WI38 (cell line): ENCODE measurements around the gene IER3IP1.
"Not testable (repeated sequence)": the region's sequence is repeated elsewhere in the genome, so short reads cannot be mapped to it uniquely, and the experiment has no call there.

Experiments used
- H3K4me3 ChIP-seq: 2 replicates; pipeline ENCODE4 v1.5.1; 2011; ENCODE audit warnings: low read depth, mild to moderate bottlenecking, control low read depth, low read length
- TF ChIP-seq, protein P1 (sequence below): IDR thresholded peaks from 2 replicates; pipeline ENCODE4 v1.5.1; 2012; ENCODE audit warnings: low read depth, mild to moderate bottlenecking, control low read depth, low read length

Gene IER3IP1

DNA sequence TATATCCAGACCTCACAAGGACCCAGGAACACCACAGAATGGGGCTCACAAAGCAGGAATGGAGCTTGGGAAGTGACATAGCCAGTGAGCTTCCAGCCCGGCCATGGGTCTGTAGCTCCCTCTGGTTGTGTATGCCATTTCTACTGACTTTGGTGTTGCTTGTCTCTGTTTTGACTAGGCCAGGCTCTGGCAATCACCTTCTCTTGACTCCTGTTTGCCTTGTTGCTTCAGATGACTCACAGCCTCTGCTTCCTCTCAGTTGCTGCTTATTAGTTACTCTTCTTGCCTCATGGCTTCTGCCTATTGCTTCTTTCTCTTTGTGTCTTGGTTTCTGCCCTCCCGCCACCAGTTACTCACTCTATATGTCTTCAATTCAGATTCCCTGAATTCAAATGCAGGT is 15.8 kb upstream of the IER3IP1 start:
- TF ChIP-seq, protein P1, sequence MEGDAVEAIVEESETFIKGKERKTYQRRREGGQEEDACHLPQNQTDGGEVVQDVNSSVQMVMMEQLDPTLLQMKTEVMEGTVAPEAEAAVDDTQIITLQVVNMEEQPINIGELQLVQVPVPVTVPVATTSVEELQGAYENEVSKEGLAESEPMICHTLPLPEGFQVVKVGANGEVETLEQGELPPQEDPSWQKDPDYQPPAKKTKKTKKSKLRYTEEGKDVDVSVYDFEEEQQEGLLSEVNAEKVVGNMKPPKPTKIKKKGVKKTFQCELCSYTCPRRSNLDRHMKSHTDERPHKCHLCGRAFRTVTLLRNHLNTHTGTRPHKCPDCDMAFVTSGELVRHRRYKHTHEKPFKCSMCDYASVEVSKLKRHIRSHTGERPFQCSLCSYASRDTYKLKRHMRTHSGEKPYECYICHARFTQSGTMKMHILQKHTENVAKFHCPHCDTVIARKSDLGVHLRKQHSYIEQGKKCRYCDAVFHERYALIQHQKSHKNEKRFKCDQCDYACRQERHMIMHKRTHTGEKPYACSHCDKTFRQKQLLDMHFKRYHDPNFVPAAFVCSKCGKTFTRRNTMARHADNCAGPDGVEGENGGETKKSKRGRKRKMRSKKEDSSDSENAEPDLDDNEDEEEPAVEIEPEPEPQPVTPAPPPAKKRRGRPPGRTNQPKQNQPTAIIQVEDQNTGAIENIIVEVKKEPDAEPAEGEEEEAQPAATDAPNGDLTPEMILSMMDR: no peak
- H3K4me3 ChIP-seq: no peak overlapping the region

DNA sequence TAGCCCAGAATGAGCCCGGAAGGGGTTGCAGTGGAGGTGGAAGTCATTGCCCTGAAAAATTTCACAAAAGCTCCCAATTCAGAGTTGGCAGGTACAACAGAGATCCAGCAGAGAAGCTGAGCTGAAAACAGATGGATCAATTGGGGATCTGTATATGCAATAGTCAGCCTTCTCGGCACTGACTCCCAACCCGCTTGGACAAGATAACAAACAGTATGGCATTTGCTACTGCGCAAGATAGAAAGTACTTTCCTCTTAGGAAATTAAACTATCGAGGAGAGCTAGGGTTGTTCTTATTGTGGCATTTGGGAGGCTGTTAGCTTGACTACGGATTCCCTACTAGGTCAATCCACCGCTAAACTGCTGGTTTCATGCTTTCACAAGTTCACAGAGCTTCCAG is 11.6 kb upstream of the IER3IP1 start:
- TF ChIP-seq, protein P1: no peak
- H3K4me3 ChIP-seq: no peak overlapping the region

DNA sequence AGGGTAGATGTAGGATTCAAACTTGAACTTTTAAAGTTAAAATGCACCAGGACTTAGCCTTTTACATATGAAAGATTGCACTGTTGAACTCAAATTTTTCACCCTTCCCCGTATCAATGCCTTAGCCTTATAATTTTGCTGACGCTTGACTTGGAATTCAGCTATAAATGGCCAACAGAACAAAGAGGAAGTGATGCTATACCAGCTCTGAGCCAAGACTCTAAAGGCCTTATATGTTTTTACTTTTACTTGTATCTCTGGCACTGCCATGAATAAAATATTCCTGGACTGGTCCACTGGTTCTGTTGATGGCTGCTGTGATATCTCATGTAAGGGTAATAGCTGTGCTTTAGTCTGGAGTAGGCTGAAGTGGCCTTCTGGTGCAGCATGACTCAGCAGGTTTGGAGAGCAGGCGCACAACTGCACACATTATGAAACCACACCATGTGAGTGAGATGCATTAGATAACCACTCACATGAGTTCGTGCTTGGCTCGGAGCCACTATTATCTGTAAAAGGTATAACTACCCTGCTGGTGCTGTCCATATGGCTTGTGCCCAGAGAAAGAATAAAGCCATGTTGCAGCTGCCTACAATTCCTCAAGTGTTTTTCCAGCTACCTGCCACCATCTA is 8.4 kb upstream of the IER3IP1 start:
- TF ChIP-seq, protein P1: no peak
- H3K4me3 ChIP-seq: no peak overlapping the region

DNA sequence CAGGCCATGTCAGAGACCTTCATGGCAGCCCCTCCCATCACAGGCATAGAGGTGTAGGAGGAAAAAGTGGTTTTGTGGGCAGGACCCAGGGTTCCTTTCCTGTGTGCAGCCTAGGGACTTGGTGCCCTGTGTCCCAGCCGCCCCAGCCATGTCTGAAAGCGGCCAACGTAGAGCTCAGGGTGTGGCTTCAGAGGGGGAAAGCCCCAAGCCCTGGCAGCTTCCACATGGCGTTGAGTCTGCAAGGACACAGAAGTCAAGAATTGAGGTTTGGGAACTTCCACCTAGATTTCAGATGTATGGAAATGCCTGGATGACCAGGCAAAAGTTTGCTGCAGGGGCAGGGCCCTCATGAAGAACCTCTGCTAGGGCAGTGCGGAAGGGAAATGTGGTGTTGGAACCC is 6.0 kb upstream of the IER3IP1 start:
- not testable (repeated sequence) for H3K4me3 ChIP-seq

DNA sequence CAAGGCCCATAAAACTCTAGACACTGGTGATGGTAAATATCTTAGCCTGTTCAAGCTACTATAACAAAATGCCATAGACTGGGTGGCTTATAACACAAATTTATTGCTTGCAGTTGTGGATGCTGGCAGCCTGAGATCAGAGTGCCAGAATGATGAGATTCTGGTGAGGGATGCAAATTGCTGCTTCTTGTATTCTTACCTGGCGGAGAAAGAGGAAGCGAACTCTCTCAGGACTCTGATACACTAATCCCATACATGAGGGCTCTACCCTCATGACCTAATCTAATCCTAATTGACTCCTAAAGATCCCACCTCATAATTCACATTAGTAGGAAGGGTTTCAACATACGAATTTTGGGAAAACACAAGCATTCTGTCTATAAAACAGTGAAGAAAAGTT is 4.6 kb upstream of the IER3IP1 start:
- no peak overlapping the region for H3K4me3 ChIP-seq
- TF ChIP-seq, protein P1: no peak

DNA sequence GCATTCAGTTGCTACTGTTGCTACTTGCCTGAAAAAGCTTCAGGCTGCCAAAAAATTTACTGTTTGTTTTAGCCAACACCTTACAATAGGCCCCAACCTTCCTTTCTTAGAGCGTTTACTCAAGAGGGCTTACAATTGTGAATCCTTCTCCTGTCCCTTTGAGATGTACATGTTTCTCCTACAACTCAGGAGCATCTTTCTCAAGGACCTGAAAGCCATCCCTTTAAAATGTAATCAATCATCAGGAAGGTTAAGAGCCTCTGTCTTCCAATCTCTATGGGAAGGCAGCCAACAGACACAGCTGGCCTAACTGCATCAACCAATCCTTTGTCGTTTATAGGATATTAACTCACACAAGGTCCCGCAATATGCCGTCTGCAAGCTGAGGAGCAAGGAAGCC is 3.4 kb upstream of the IER3IP1 start:
- TF ChIP-seq, protein P1: no peak
- H3K4me3 ChIP-seq: no peak overlapping the region

DNA sequence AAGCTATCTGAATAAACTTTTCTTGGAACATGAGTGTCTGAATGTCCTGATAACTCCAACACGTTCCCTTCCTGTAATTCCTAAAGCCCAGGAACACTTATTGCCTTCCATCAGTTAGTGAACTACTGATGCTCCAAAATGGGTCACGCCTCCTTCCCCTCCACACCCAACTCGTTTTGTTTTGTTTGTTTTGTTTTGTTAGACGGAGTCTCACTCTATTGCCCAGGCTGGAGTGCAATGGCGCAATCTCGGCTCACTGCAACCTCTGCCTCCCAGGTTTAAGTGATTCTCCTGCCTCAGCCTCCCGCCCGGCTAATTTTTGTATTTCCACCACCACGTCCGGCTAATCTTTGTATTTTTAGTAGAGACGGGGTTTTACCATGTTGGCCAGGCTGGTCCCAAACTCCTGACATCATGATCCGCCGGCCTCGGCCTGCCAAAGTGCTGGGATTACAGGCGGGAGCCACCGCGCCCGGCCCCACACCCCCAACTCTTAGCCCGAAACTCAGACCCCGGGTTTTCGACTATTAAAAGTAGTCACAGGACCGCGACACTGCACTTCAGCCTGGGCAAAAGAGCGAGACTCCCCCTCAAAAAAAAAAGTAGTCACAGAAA is 774 bp downstream of the IER3IP1 start:
- TF ChIP-seq, protein P1: no peak
- peak overlapping the region; percentile 70 for H3K4me3 ChIP-seq

DNA sequence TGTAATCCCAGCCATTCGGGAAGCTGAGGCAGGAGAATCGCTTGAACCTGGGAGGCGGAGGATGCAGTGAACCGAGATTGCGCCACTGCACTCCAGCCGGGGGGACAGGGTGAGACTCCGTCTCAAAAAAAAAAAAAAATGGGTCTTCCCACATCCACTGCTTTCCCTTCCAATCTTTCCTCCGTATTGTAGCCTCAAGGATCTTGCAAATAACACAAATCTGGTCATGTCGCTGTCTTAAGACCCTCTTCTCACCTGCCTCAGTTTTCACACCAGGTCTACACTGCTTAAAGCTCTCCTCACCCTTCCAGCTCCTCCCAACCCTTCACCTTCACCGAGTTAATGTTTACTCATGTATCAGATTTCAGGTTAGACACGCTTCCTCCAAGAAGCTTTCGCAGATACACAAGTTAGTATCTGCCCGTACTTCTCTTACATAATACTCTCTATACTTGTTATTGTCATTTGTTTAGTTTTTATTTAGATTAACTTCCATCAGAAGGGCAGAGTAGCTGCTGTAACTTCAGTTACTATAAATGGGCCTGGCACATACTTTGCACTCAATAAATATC is 1.5 kb downstream of the IER3IP1 start:
- peak overlapping the region; percentile 70 for H3K4me3 ChIP-seq
- TF ChIP-seq, protein P1: no peak
